Kidney epithelial cell (primary cell): ENCODE data around the gene DGKD. TPM values are rescaled to one million over a fixed set of nuclear protein-coding genes. Genes with fewer than 3 reads are reported as not detected.

Source experiments
- DNase-seq: peaks from one replicate; pipeline ENCODE4 v3.0.0-alpha.2; 2010; ENCODE audit warnings: low read depth
- H3K27me3 ChIP-seq: 2 replicates; pipeline ENCODE4 v1.6.0; 2011; ENCODE audit warnings: low read length; ENCODE audit not compliant: control insufficient read depth, insufficient read depth
- H3K36me3 ChIP-seq: 2 replicates; pipeline ENCODE4 v1.5.1; 2011; ENCODE audit warnings: low read length; ENCODE audit not compliant: control insufficient read depth, insufficient read depth
- H3K4me3 ChIP-seq: 2 replicates; pipeline ENCODE4 v1.5.1; 2011; ENCODE audit warnings: low read depth, mild to moderate bottlenecking, control low read depth, low read length
- CTCF ChIP-seq: IDR thresholded peaks from 2 replicates; pipeline ENCODE4 v1.5.1; 2011; ENCODE audit warnings: mild to moderate bottlenecking, moderate library complexity, low read length, control low read depth, inconsistent platforms; ENCODE audit not compliant: insufficient read depth, poor library complexity, severe bottlenecking
- total RNA-seq: library from RNA; depleted of rRNA; stranded (reverse); fragments of >200 nt; gene quantifications from 2 replicates; pipeline ENCODE4 v1.2.3, GENCODE V29; 2015

Gene DGKD
- total RNA-seq, 1 donor from 2014 or later = 16.0 TPM

DNA sequence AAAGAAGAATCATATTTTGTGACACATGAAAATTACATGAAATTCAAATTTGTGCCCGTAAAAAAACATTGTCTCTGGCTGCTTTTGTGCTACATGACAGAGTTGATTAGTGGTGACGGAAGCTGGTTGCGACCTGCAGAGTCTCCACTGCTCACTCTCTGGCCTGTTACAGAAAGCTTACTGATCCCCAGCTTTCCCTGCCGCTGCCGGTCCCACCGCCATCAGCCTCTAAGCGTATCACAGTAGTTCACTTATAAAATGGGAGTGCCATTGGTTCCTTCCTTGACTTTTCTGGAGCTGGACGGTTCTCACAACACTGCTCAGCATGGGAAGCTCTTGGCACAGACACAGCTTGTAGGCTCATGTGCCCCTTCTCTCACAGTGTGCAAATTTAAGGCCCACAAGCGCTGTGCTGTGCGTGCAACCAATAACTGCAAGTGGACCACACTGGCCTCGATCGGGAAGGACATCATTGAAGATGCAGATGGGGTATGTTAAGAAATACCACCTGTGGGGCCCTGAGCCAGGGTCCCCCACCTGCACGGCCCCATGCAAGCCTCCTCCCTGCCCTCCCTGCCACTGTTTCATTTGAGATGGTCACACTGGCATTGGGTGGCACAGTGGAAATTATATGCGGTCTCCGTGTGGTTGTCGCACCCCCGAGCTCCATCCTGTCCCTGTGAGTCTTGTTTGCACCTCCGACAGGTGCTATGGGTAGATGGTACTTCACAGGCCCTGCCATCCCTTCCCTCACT is 81.3 kb downstream of the DGKD start:
- no peak overlapping the region for H3K4me3 ChIP-seq
- no peak for TF ChIP-seq CTCF
- H3K27me3 ChIP-seq = no peaks in the 10 kb centered on the region
- no peak for DNase-seq
- no peaks in the 10 kb centered on the region for H3K36me3 ChIP-seq

DNA sequence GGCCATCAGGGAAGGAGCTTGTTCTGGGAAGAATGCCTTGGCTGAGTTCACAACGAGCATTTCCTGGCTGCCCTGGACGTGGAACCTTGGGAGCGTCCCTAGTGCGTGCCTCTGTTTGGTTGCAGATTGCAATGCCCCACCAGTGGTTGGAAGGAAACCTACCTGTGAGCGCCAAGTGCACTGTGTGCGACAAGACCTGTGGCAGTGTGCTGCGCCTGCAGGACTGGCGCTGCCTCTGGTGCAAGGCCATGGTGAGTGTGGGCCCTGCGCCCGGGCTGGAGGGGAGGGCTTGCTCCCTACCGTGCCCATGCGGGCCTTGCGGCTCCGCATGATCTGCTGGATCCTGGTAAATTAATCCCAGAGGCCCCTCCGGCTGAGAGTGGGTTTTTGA is 81.9 kb downstream of the DGKD start:
- no peak for DNase-seq
- Histone ChIP-seq H3K36me3 (no peaks in the 10 kb centered on the region), H3K4me3 (no peak overlapping the region), H3K27me3 (no peaks in the 10 kb centered on the region)
- TF ChIP-seq CTCF = no peak

GRCh38 chr2:233436691-233437438 is 82.6 kb downstream of the DGKD start:
- no peak overlapping the region for H3K4me3 ChIP-seq
- no peaks in the 10 kb centered on the region for H3K36me3 ChIP-seq
- no peaks in the 10 kb centered on the region for H3K27me3 ChIP-seq
- DNase-seq = no peak
- no peak for TF ChIP-seq CTCF

GRCh38 chr2:233437439-233437955 is 83.2 kb downstream of the DGKD start:
- TF ChIP-seq CTCF = no peak
- no peak for DNase-seq
- no peaks in the 10 kb centered on the region for H3K36me3 ChIP-seq

GRCh38 chr2:233438573-233439147 is 84.4 kb downstream of the DGKD start:
- H3K27me3 ChIP-seq = no peaks in the 10 kb centered on the region
- H3K36me3 ChIP-seq = no peaks in the 10 kb centered on the region
- DNase-seq = no peak
- H3K4me3 ChIP-seq = no peak overlapping the region
- no peak for TF ChIP-seq CTCF

More at GRCh38 chr2:233437439-233437955, 83.2 kb downstream of the DGKD start:
- Histone ChIP-seq H3K4me3 (no peak overlapping the region), H3K27me3 (no peaks in the 10 kb centered on the region)
